Activated effector memory CD4-positive, alpha-beta T cell treated with anti-CD3 and anti-CD28 coated beads, Interleukin-2, amount 50 U/mL, for 16 hours (primary cell): Measurements from ENCODE around the gene TAS1R3.
A peak's percentile ranks its signal among the peaks of the same experiment; 100 is the strongest.

Source experiments
- DNase-seq: peaks from one replicate; pipeline ENCODE4 v3.0.0-alpha.2; 2020

TAS1R3 gene

DNA sequence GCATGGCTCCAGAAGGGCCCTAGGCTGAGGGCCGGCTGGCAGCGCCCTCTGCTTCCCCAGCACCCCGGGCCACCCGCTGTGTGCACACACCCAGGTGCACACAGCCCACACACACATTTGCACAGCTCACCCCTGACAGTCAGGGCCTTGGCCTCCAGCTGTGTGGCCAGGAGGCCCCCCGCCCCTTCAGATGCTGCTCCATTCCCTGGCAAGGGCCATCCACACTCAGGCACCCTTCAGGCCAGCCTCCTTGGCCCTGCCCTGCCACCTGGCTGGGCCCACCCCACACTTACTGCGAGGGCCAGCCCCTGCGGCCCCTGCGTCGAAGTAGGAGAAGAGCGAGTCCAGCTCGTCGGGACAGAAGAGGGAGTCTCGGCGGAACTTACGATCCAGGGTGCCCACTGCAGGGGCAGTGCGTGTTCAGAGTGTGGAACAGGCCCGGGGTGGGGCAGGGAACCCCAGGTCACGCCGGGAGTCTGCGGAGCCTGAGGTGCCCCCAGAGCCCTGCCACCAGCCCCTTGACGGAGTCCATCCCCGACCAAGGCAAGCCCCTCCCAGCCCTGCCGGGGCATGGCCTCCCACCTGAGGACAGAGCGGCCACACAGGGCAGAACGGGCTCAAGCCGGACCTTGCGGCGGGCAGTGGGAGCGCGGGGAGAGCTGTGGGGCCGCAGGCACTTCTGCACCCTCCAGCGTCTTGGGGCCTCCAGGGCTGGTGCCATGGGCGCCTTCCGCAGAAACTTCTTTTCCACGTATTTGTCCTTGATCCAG is 35.7 kb upstream of the TAS1R3 start:
- DNase-seq = no peak

DNA sequence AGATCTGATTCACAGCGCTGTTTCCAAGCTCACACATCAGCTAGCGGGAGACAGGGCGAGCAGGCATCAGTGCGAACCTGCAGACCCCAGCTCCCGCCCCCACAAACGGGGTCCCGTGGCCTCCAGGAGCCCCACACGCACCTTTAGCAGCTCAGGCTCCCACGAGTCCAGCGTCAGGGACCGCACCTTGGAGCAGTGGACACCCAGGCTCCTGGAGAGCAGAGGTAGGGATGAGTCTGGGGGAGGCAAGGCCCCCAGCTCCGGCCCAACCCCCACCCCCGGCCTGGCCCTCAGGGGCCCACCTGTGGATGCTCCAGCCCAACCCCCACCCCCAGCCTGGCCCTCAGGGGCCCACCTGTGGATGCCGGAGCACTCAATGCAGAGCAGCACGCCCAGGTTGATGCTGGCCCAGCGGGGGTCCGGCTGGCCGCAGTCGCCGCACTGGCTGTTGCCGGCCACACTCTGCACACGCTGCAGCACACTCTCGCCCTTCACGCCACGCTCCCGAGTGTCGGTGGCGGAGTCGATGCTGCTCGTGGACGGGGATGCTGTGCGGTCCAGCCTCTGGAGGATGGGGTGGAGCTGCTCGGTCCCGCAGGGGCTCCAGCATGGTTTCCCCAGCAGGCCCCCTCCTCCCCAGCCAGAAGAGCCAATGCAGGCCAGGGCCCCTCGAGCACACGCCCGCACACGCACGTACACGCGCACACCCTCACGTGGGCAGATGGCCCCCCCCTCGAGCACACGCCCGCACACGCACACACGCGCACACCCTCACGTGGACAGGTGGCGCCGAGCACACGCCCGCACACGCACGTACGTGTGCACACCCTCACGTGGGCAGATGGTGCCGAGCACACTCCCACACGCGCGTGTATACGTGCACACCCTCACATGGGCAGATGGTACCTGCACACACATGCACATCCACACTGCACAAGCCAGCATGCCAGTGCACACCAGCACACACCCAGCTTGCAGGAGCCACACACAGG is 34.7 kb upstream of the TAS1R3 start:
- DNase-seq = no peak

- no peak for DNase-seq
Observed at GRCh38 chr1:1297802-1298424, 33.2 kb upstream of the TAS1R3 start.

GRCh38 chr1:1298861-1299685 is 32.0 kb upstream of the TAS1R3 start:
- DNase-seq = no peak

DNA sequence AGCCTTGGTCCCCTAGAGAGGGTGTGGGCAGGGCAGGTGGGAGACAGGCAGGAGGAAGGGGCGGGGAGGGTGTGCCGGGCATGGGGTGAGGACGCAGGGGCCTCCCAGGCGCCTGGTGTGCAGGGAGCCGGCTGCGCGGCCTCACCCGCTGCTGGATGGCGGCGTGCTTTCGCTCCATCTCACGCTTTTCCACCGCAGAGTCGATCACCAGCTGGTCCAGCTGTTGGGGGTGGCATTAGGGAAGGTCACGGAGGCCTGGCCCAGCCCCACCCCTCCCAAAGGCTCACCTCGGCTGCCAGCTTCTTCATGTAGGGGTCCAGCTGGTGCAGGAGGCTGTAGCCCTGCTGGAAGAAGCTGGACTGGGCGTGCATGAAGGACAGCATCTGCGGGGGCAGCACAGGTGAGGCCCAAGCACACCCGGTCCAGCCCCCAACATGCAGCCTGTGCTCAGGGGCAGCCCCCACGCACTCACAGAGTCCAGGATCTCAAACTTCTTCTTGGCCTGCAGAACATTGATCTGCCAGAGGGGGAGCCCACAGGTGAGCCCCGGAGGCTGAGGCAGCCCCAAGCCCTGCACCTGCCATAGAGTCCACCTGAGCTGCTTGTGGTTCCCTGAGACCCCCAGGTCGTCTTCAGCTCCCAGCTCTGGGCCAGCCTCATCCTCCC is 31.3 kb upstream of the TAS1R3 start:
- no peak for DNase-seq

DNA sequence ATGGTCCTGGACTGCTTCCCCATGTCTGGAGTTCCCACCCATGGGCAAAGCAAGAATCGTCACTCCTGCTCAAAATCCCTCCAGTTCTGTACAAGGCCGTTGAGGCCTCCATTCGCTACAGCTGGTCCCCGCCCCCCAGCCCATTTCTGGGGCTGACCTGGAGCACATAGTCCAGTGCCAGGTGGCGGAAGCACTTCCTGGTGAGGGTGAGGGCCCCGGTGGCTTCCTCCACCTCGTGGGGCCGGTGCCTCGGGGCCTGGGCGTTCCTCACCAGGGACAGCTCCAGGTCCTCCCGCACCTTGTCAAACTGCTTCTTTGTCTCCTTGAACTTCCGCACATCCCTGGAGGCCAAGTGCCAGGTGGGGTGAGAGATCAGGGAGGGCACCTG is 30.7 kb upstream of the TAS1R3 start:
- DNase-seq = no peak

DNA sequence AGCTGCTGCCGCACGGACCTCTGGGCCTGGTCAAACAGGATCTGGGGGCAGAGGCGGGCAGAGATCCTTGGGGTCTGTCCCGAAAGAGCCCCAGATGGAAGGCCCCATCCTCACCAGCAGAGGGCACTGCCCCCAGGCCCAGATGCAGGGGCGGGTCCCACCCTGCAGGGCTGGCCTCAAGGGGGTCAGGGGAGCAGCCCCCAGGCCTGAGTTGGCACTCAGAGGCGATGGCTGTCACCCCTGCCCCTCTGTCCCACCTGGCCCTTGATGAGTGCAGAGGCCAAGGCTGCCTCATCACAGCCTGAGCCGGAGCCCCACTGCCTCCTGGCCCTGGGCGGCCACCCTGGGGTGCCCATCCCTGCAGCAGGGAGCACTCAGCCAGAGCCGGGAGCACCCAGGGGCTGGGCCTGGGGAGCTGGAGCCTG is 29.1 kb upstream of the TAS1R3 start:
- DNase-seq = no peak

GRCh38 chr1:1302951-1303509 is 28.1 kb upstream of the TAS1R3 start:
- no peak for DNase-seq

DNA sequence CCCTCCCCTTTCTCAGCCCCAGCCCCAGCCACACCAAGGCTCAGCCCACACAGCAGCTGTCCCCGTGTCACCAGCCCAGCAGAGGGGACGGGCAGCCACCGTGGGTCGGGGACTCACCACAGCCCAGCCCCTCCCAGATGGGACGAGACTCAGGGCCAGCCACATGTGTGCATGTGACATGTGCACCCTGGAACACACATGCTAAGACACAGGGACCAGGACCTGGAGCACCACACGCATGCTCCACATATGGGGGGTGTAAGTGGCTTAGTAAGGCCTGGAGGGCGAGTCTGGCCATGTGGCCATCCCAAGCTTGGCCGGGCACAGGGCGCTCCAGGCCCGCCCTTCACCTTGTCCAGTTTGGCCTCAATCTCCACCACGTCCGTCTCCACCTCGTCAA is 27.3 kb upstream of the TAS1R3 start:
- DNase-seq = no peak

DNA sequence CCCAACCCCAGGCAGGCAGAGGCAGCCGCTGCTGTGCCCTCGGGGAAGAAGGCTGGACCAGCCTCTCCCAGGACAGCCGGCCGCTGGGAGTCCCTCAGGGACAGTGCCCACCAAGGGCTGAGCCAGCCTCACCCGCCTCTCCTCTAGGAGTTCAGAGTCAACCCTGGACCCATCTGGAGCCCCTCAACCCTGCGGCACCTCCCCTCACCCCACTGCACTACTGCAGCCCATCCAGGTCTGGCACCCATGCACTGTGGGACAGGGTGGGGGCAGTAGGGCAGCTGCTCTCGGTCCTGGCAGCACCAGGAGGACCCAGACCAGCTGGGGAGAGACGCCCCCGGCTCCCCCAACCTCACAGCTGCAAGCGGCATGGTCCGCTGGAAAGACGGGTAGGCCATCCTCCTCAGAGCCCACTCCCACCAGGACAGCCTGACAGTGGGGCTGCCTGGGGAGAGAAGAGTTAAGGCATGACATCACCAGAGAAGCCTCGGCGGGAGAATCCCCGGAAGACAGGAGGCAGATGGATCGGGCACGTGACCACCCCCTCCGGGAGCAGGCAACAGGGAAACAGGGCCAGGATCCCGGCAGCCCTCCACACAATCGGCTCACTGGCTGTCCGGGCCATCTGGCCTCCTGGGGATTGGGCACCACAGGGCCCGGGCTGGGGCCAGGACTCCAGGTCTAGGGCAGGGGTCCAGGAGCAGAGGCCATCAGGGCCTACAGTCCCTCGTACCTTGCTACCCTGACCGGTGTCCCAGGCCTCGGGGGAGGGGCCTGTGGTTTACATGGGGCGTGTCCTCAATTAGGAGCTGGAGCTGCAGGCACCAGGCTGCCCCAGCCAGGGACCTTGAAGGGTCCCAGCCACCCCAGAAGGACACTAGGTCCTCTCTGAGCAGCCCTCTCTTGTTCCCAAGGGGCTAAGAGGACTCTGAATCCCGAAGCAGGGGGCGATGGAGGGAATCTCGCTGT is 26.5 kb upstream of the TAS1R3 start:
- DNase-seq = no peak

GRCh38 chr1:1305300-1306069 is 25.6 kb upstream of the TAS1R3 start:
- peak; percentile 88 for DNase-seq

DNA sequence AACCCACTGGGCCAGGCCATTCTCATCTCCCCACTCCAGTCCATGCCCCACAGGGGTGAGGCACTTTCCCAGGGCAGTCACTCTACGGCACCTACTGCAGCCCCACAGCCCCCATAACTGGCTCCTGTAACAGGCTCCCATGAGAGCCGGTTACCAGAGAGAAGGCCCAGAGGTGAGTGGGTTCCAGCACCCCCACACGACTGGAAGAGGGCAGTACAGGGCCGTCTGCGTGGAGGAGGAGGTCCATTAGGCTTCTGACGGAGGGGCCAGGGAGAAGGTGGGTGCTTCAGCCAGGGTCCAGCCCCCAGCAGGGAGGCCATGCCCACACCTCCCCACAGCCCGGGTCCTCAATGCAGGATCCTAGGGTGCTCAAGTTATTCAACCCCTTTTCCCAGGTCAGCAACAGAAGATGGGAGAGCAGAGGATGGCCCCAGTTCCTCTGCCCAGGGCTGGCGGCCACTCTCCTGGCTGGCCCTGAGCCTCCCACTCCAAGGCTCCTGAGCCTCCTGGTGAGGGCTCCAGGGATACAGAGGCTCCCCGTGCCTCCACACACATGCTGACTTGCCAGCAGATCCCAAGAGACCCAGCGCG is 24.9 kb upstream of the TAS1R3 start:
- no peak for DNase-seq

DNA sequence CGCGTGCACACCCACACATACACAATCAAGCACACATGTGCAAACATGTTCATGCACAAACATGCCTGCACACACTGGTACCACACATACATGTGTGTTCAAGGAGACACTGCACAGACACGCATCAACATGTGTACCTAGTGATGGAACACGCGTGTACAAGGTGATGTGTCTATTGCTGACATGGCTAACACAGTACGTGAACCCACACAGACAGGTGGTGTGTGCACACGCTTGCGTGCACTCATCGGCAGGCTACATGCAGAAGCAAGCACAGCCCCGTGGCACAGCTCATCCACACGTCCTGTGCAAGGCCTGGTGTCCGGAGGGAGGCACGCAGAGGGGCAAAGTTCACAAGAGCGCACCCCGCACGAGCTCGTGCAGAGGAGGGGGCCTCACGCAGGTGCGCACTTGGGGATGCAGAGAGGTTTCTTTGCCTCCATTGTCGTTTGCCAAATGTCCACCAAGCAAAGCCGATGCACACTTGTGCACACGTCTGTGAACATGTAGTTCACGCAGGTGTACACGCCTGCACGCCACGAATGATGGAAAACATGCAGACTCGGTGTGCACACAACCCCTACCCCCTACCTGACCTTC is 24.3 kb upstream of the TAS1R3 start:
- no peak for DNase-seq

DNA sequence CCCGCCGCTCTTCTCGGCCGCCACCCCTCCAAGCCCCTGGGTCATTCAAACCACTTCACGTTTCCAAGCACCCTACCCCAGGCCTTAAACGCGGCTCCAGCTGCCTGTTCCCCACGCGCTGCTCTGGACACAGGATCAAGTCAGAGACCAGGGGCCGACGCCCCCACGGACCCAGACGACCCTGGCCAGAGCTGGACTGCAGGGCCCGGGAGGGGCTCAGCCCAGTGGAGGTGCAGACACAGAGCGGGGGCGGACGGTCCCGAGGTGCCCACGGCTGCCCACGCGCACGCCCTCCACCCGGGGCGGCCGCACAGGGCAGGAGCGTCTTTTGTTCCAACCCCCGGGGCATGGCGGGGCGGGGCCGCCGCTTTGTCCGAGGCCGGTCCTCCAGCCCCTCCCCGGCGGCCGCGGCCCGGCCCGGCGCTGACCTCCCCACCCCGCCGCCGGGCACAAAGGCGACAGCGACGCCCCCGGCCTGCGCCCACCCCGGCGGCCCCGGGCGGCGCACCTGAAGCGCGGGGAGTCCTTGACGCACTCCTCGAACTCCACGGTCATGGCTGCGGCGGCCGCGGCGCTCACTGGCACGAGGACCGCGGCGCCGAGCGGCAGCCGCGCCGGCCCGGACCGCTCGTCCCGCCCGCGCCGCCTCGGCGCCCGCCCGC is 23.7 kb upstream of the TAS1R3 start:
- DNase-seq = peak; percentile 75

- DNase-seq = peak; percentile 95
Observed at GRCh38 chr1:1307923-1308755, 22.9 kb upstream of the TAS1R3 start, which contains the start of the genes ACAP3 and PUSL1. ACAP3 (minus strand) TSS chr1:1307930; CDS start chr1:1307815, 115 bp downstream. PUSL1 (plus strand) TSS chr1:1308597; CDS start chr1:1308644, 47 bp downstream.

- no peak for DNase-seq
Observed at GRCh38 chr1:1308756-1309250, 22.3 kb upstream of the TAS1R3 start.
